ENCODE data around the gene ZBED5. TPM values are rescaled to one million over a fixed set of nuclear protein-coding genes. Genes with fewer than 3 reads are reported as not detected.

Gene ZBED5
- total and polyA plus RNA-seq, 9 of the 15 experiments (the other 6 are each of a cell fraction or from before 2014, with no cell fraction given) = 12.4 to 70.7 (median 26.8) TPM

DNA sequence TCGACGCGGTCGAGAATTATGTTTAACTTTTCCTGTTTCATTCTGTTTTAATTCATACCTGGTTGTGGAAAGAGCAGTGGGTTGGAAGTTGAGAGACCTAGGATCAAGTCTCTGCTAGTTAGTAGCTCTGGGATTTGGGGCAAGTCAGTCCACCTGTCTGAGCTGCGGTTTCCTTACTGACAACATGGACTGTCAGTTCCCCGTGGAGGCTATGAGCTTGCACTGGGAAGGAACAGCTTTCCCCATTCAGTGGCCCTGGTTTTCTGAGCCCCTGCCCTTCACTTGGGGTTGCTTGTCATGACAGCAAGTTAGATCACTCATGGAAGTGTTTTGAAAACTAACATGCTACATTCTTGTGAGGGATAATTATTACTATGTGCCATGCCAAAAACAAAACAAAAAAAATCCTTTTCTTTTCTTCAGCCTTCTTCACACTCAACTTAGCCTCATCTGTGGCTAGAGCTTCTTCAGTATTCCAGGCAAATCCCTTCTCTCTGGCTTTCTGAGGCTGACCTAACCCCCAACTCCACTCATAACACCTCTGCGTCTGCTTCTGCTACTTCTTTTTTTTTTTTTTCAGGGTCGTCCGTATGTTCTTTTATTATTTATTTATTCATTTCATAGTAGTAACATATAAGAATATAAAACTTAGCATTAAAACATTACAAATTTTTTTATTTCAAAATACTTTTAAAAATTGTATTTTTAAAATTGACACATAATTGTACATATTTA, 43.0 kb upstream of the ZBED5 start:
- H3K4me2 ChIP-seq (ENCODE audit: insufficient read depth, low read length) = peak overlapping the region; percentile 79
- H3K9ac ChIP-seq (ENCODE audit: insufficient read depth in 1 of 2, low read depth in 2 of 2, low read length in 2 of 2) = peak overlapping the region; percentile 83 to 84; a peak in 3 of 4 replicates
- CTCF ChIA-PET (ENCODE audit: low intra/inter-chr PET ratio) = interaction anchor here (0.7 kb wide), 1 partner anchor 578 kb away, joined by 3 read pairs; no protein-coding TSS in a partner anchor
- no peaks in the 10 kb centered on the region for H3K9me3 ChIP-seq (replicated peaks; ENCODE audit: control insufficient read depth, insufficient read depth, low read depth, low read length)
- intact Hi-C loops (cut with micrococcal nuclease) (loop anchor here (1.0 kb wide), 1 partner anchor 19 kb away; no protein-coding TSS in a partner anchor), in situ Hi-C loops (cut with MboI) (no loop called here)
- peak overlapping the region; percentile 98 for H3K27ac ChIP-seq (ENCODE audit: extremely low read depth, low read depth, low read length)
- H3K4me3 ChIP-seq = no peak overlapping the region
- peaks cover 44 to 55% of the 10 kb centered on the region in 2 experiments for H3K4me1 ChIP-seq (replicated peaks in 1 of 2; ENCODE audit: control insufficient read depth in 2 of 2, insufficient read depth in 2 of 2, low read length in 2 of 2)
- no peak for FAIRE-seq
- H4K20me1 ChIP-seq (replicated peaks; ENCODE audit: control insufficient read depth, insufficient read depth, low read length) = no peaks in the 10 kb centered on the region
- H2AFZ ChIP-seq (ENCODE audit: low read depth, low read length) = peak overlapping the region; percentile 98
- H3K36me3 ChIP-seq (ENCODE audit: control insufficient read depth, insufficient read depth, low read length) = no peaks in the 10 kb centered on the region
- 15% methylated on average over 9 of the region's 9 CpGs for WGBS (ENCODE audit: insufficient coverage, low coverage, missing lambda C conversion rate)
- H3K9me1 ChIP-seq (ENCODE audit: control insufficient read depth, insufficient read depth, low read length) = no peaks in the 10 kb centered on the region
- DNase-seq (ENCODE audit: extremely low read depth in 1 of 4, low spot score in 3 of 4) = peak in 3 of 4 experiments; percentile 16 to 57 (median 25)
- H3K79me2 ChIP-seq (ENCODE audit: control insufficient read depth, insufficient read depth, low read length) = no peaks in the 10 kb centered on the region
- POLR2A ChIA-PET = interaction anchor here (0.5 to 4.9 kb wide), 8 partner anchors 8 to 721 kb away, joined by 3 to 82 read pairs (median 4); partner anchors contain the start of genes EIF4G2, GALNT18 and ZBED5
- peak; percentile 13 for ATAC-seq
- no TSS peak for BruUV-seq (replicated peaks)
- H3K27me3 ChIP-seq (ENCODE audit: control insufficient read depth in 2 of 2, insufficient read depth in 2 of 2, low read length in 2 of 2) = no peaks in the 10 kb centered on the region
- TF ChIP-seq, protein P1, sequence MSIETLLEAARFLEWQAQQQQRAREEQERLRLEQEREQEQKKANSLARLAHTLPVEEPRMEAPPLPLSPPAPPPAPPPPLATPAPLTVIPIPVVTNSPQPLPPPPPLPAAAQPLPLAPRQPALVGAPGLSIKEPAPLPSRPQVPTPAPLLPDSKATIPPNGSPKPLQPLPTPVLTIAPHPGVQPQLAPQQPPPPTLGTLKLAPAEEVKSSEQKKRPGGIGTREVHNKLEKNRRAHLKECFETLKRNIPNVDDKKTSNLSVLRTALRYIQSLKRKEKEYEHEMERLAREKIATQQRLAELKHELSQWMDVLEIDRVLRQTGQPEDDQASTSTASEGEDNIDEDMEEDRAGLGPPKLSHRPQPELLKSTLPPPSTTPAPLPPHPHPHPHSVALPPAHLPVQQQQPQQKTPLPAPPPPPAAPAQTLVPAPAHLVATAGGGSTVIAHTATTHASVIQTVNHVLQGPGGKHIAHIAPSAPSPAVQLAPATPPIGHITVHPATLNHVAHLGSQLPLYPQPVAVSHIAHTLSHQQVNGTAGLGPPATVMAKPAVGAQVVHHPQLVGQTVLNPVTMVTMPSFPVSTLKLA (conservative IDR thresholded peaks at IDR 0.05) = no peak
- TF ChIP-seq ZNF197 (CRISPR knock-in tag; IDR thresholded peaks at IDR 0.05; ENCODE audit: low read depth) = no peak
- TF ChIP-seq TAF1 (IDR thresholded peaks at IDR 0.05; ENCODE audit: control insufficient read depth, extremely low read depth, insufficient read depth, low read length, severe bottlenecking) = peak; percentile 23
- TF ChIP-seq KDM4B (IDR thresholded peaks at IDR 0.05; ENCODE audit: borderline replicate concordance in 2 of 2, low read depth in 1 of 2) = no peak
- peak; percentile 25; the same call in 1 of the 2 replicates for TF ChIP-seq NFRKB (IDR thresholded peaks at IDR 0.05; ENCODE audit: low read depth)
- no peak for TF ChIP-seq NR4A1 (CRISPR knock-in tag; IDR thresholded peaks at IDR 0.05)
- TF ChIP-seq NR4A1 (tag; IDR thresholded peaks at IDR 0.05) = peak; percentile 16; the same call in 1 of the 2 replicates
- TF ChIP-seq NR2C2 (CRISPR knock-in tag; IDR thresholded peaks at IDR 0.05) = no peak
- peak; percentile 7; the same call in 1 of the 2 replicates for TF ChIP-seq NR2C2 (tag; IDR thresholded peaks at IDR 0.05)
- TF ChIP-seq GTF2E2 (tag; IDR thresholded peaks at IDR 0.05) = peak; percentile 61; the same call in 1 of the 2 replicates
